A549 (cell line): Measurements from ENCODE around the gene FBXO3. TPM values are rescaled to one million over a fixed set of nuclear protein-coding genes. Genes with fewer than 3 reads are reported as not detected.

ENCODE experiments used
- ATAC-seq, 2 experiments: fragments of 200-7000 bp in 1 of 2; fragments of >200 bp in 1 of 2; cut with Nextera tagmentation in 1 of 2; cut with Tn5 transposase in 1 of 2; 3 replicates each; pipeline versions ENCODE4 v1.8.0 to v1.9.1; 2018 to 2020; ENCODE audit warnings: mild to moderate bottlenecking in 1 of 2, moderate library complexity in 1 of 2
- CTCF ChIA-PET: fragments of 300-600 bp; sonication (Branson Sonifier 250); formaldehyde crosslinking; extraction: SDS; loops from one replicate; lab custom pipeline; 2021; ENCODE audit warnings: antibody characterized with exemption, inconsistent platforms; lab: Yijun Ruan, JAX
- POLR2A ChIA-PET: fragments of 350-600 bp; formaldehyde crosslinking; extraction: SDS; loops from one replicate; lab custom pipeline; 2021; ENCODE audit warnings: antibody characterized with exemption, inconsistent platforms; lab: Yijun Ruan, JAX
- DNase-seq, 2 experiments: peaks; one replicate each; pipeline versions ENCODE4 v3.0.0 to v3.0.0-alpha.2; 2011 to 2016; ENCODE audit warnings: low read depth in 1 of 2, low spot score in 1 of 2
- FAIRE-seq: peaks from 2 replicates; lab custom pipeline; 2011; peaks lifted over from hg19 to GRCh38; lab: Jason Lieb, UNC
- H3K27ac ChIP-seq, 2 experiments: fragments of >200 bp; sonication (Bioruptor Twin); formaldehyde crosslinking; 3 replicates each; pipeline ENCODE4 v1.5.1; 2016 to 2017
- H3K4me1 ChIP-seq: fragments of >200 bp; sonication (Bioruptor Twin); formaldehyde crosslinking; 3 replicates; pipeline ENCODE4 v1.6.1; 2016
- H3K4me2 ChIP-seq: fragments of >200 bp; sonication (Bioruptor Twin); formaldehyde crosslinking; 3 replicates; pipeline ENCODE4 v1.6.1; 2016
- H3K4me3 ChIP-seq: fragments of >200 bp; sonication (Bioruptor Twin); formaldehyde crosslinking; 3 replicates; pipeline ENCODE4 v1.5.1; 2016
- H3K9me3 ChIP-seq: fragments of >200 bp; sonication (Bioruptor Twin); formaldehyde crosslinking; 3 replicates; pipeline ENCODE4 v1.6.1; 2016
- ATOH8 ChIP-seq: fragments of 250-450 bp; sonication (Bioruptor Pico); IDR thresholded peaks from 2 replicates; pipeline ENCODE4 v1.5.0; 2020; ENCODE audit warnings: low read depth, mild to moderate bottlenecking, moderate library complexity
- BCL3 ChIP-seq: fragments of >200 bp; sonication (Bioruptor Twin); formaldehyde crosslinking; IDR thresholded peaks from 3 replicates; pipeline ENCODE4 v1.6.1; 2016
- BHLHE40 ChIP-seq: IDR thresholded peaks from 2 replicates; pipeline ENCODE4 v1.6.1; 2012; ENCODE audit warnings: low read depth, low read length, inconsistent platforms
- CBX8 ChIP-seq: fragments of 200-600 bp; sonication (generic); IDR thresholded peaks from 2 replicates; pipeline ENCODE4 v1.6.1; 2016
- E2F6 ChIP-seq: IDR thresholded peaks from 2 replicates; pipeline ENCODE4 v1.6.1; 2012; ENCODE audit warnings: low read depth, borderline replicate concordance
- EHF ChIP-seq: fragments of 250-450 bp; sonication (Bioruptor Pico); IDR thresholded peaks from 2 replicates; pipeline ENCODE4 v1.5.0; 2020; ENCODE audit warnings: mild to moderate bottlenecking
- ESRRA ChIP-seq: fragments of 150-350 bp; IDR thresholded peaks from 2 replicates; pipeline ENCODE4 v1.6.1; 2014; ENCODE audit warnings: mild to moderate bottlenecking, low read length, borderline replicate concordance
- FOSB ChIP-seq: fragments of 250-450 bp; sonication (Bioruptor Pico); IDR thresholded peaks from 2 replicates; pipeline ENCODE4 v1.5.0; 2020; ENCODE audit warnings: mild to moderate bottlenecking, moderate library complexity
- FOSL2 ChIP-seq, 2 experiments: fragments of 450-650 bp in 1 of 2; fragments of >200 bp in 1 of 2; sonication (Bioruptor Twin) in 1 of 2; formaldehyde crosslinking; IDR thresholded peaks; 2 replicates each; pipeline versions ENCODE4 v1.5.0 to v1.6.1; 2016 to 2020; ENCODE audit warnings: mild to moderate bottlenecking in 1 of 2, moderate library complexity in 1 of 2
- FOXS1 ChIP-seq: fragments of 250-450 bp; sonication (Bioruptor Pico); IDR thresholded peaks from 2 replicates; pipeline ENCODE4 v1.5.0; 2020; ENCODE audit warnings: mild to moderate bottlenecking, moderate library complexity
- GATA3 ChIP-seq: IDR thresholded peaks from 2 replicates; pipeline ENCODE4 v1.6.1; 2012; ENCODE audit warnings: borderline replicate concordance
- HES2 ChIP-seq: fragments of >200 bp; sonication (Bioruptor Twin); formaldehyde crosslinking; IDR thresholded peaks from 2 replicates; pipeline ENCODE4 v1.6.1; 2016
- HMGXB4 ChIP-seq: fragments of 250-450 bp; sonication (Bioruptor Pico); IDR thresholded peaks from 2 replicates; pipeline ENCODE4 v1.5.0; 2021; ENCODE audit warnings: mild to moderate bottlenecking, moderate library complexity, borderline replicate concordance
- HOXA7 ChIP-seq: fragments of 250-450 bp; sonication (Bioruptor Pico); IDR thresholded peaks from 2 replicates; pipeline ENCODE4 v1.5.0; 2020; ENCODE audit warnings: mild to moderate bottlenecking, moderate library complexity
- HOXB5 ChIP-seq: fragments of 250-450 bp; sonication (Bioruptor Pico); IDR thresholded peaks from 2 replicates; pipeline ENCODE4 v1.5.0; 2020; ENCODE audit warnings: mild to moderate bottlenecking, moderate library complexity
- JUNB ChIP-seq: fragments of >200 bp; sonication (Bioruptor Twin); formaldehyde crosslinking; IDR thresholded peaks from 2 replicates; pipeline ENCODE4 v1.6.1; 2016
- KDM1A ChIP-seq: fragments of 200-600 bp; sonication (generic); IDR thresholded peaks from 2 replicates; pipeline ENCODE4 v1.6.1; 2016; ENCODE audit warnings: low read depth, mild to moderate bottlenecking
- KDM5A ChIP-seq: fragments of 200-600 bp; sonication (generic); IDR thresholded peaks from 2 replicates; pipeline ENCODE4 v1.6.1; 2016; ENCODE audit warnings: antibody characterized with exemption, mild to moderate bottlenecking
- MAZ ChIP-seq: fragments of 150-350 bp; IDR thresholded peaks from 2 replicates; pipeline ENCODE4 v1.6.1; 2014; ENCODE audit warnings: antibody characterized with exemption, low read depth, low read length, borderline replicate concordance
- MYC ChIP-seq: IDR thresholded peaks from 2 replicates; pipeline ENCODE4 v1.6.1; 2012; ENCODE audit warnings: mild to moderate bottlenecking, inconsistent platforms, low read length, improper control_type of control experiment, borderline replicate concordance
- NFE2L2 ChIP-seq: fragments of 150-350 bp; conservative IDR thresholded peaks from 2 replicates; pipeline ENCODE4 v1.6.1; 2014; ENCODE audit warnings: low read length
- NPAS2 ChIP-seq: fragments of 250-450 bp; sonication (Bioruptor Pico); IDR thresholded peaks from 2 replicates; pipeline ENCODE4 v1.8.0; 2022; ENCODE audit warnings: mild to moderate bottlenecking, moderate library complexity, borderline replicate concordance
- NR3C1 ChIP-seq: fragments of >200 bp; sonication (Bioruptor Twin); formaldehyde crosslinking; IDR thresholded peaks from 3 replicates; pipeline ENCODE4 v1.6.1; 2017
- PBX3 ChIP-seq: IDR thresholded peaks from 2 replicates; pipeline ENCODE4 v1.6.1; 2012
- PHF8 ChIP-seq: fragments of 200-600 bp; sonication (generic); IDR thresholded peaks from 2 replicates; pipeline ENCODE4 v1.6.1; 2016; ENCODE audit warnings: low read depth, mild to moderate bottlenecking, antibody characterized with exemption, moderate library complexity, borderline replicate concordance
- RCOR1 ChIP-seq: fragments of 150-350 bp; IDR thresholded peaks from 2 replicates; pipeline ENCODE4 v1.6.1; 2014; ENCODE audit warnings: antibody characterized with exemption, low read length, low read depth
- SREBF2 ChIP-seq: fragments of 450-650 bp; IDR thresholded peaks from 2 replicates; pipeline ENCODE4 v1.6.1; 2014; ENCODE audit warnings: mild to moderate bottlenecking, moderate library complexity
- USF2 ChIP-seq: fragments of 450-650 bp; IDR thresholded peaks from 2 replicates; pipeline ENCODE4 v1.6.1; 2014; ENCODE audit warnings: antibody characterized with exemption
- ZFP36 ChIP-seq: fragments of 450-650 bp; IDR thresholded peaks from 2 replicates; pipeline ENCODE4 v1.6.1; 2014; ENCODE audit warnings: borderline replicate concordance; ENCODE audit not compliant: partially characterized antibody
- WGBS: methylation state at CpG from one replicate; pipeline ENCODE4 v1.1.6; 2017; ENCODE audit errors: missing lambda C conversion rate; 5-methylcytosine and 5-hydroxymethylcytosine counted together
- polyA plus RNA-seq, 4 experiments: library from polyadenylated mRNA; depleted of rRNA in 3 of 4; stranded (reverse); fragments of >200 nt; fragmentation: RNase III in 1 of 4; extraction: RNeasy Plus Mini Kit Qiagen cat#74134 plus additional on column Dnase treatment in 1 of 4; gene quantifications; 2 replicates in 3 of 4; 3 replicates in 1 of 4; pipeline ENCODE4 v1.2.3, GENCODE V29; 2011 to 2017

The FBXO3 gene
- polyA plus RNA-seq, 2 of the 4 experiments (the other 2 are of a cell fraction): 22.5 to 42.6 TPM

GRCh38 chr11:33716243-33716642 is 58.1 kb downstream of the FBXO3 start (continued):
- TF ChIP-seq FOSL2 (IDR thresholded peaks at IDR 0.05): no peak
- TF ChIP-seq FOSL2 (CRISPR knock-in tag; IDR thresholded peaks at IDR 0.05): no peak

- TF ChIP-seq PBX3 (no peak), SREBF2 (no peak), CBX8 (no peak), FOSB (CRISPR knock-in tag) (no peak), HOXB5 (CRISPR knock-in tag) (no peak), HOXA7 (CRISPR knock-in tag) (no peak), MAZ (no peak), EHF (no peak), JUNB (no peak), NPAS2 (CRISPR knock-in tag) (no peak), ATOH8 (CRISPR knock-in tag) (no peak), HES2 (no peak), ESRRA (no peak), PHF8 (no peak), KDM1A (no peak), ZFP36 (no peak), BCL3 (no peak)
- TF ChIP-seq, all 56 proteins: peak for 0
- DNase-seq (no peak), ATAC-seq (no peak), FAIRE-seq (no peak)
- CTCF ChIA-PET: interaction anchor here (2.1 kb wide), 1 partner anchor 28 kb away, joined by 11 read pairs; no protein-coding TSS in a partner anchor
- Histone ChIP-seq H3K27ac (no peak overlapping the region), H3K4me1 (peaks cover 39% of the 10 kb centered on the region), H3K9me3 (no peaks in the 10 kb centered on the region), H3K4me2 (no peak overlapping the region), H3K4me3 (no peak overlapping the region)
- 82% methylated on average over 4 of the region's 4 CpGs for WGBS
- POLR2A ChIA-PET: no interaction called here
Observed at GRCh38 chr11:33713856-33714398, 60.4 kb downstream of the FBXO3 start.

GRCh38 chr11:33713151-33713855 is 61.0 kb downstream of the FBXO3 start:
- Histone ChIP-seq H3K27ac (no peak overlapping the region), H3K9me3 (no peaks in the 10 kb centered on the region), H3K4me2 (no peak overlapping the region), H3K4me1 (peaks cover 46% of the 10 kb centered on the region), H3K4me3 (no peak overlapping the region)
- WGBS: 89% methylated on average over 5 of the region's 5 CpGs
- no peak for ATAC-seq
- no peak for FAIRE-seq
- DNase-seq: no peak
- ChIA-PET POLR2A (no interaction called here), CTCF (interaction anchor here (2.1 kb wide), 1 partner anchor 29 kb away, joined by 11 read pairs; no protein-coding TSS in a partner anchor)
- no peak for TF ChIP-seq MAZ
- TF ChIP-seq KDM5A: no peak
- no peak for TF ChIP-seq E2F6
- no peak for TF ChIP-seq USF2
- no peak for TF ChIP-seq RCOR1
- no peak for TF ChIP-seq BHLHE40
- no peak for TF ChIP-seq SREBF2
- TF ChIP-seq NR3C1: no peak
- TF ChIP-seq GATA3: no peak
- TF ChIP-seq MYC: no peak
- TF ChIP-seq JUNB: no peak
- no peak for TF ChIP-seq HMGXB4
- no peak for TF ChIP-seq FOXS1 (CRISPR knock-in tag)
- TF ChIP-seq NFE2L2: no peak
